ENCODE measurements around the gene CCDC120.

The CCDC120 gene

DNA sequence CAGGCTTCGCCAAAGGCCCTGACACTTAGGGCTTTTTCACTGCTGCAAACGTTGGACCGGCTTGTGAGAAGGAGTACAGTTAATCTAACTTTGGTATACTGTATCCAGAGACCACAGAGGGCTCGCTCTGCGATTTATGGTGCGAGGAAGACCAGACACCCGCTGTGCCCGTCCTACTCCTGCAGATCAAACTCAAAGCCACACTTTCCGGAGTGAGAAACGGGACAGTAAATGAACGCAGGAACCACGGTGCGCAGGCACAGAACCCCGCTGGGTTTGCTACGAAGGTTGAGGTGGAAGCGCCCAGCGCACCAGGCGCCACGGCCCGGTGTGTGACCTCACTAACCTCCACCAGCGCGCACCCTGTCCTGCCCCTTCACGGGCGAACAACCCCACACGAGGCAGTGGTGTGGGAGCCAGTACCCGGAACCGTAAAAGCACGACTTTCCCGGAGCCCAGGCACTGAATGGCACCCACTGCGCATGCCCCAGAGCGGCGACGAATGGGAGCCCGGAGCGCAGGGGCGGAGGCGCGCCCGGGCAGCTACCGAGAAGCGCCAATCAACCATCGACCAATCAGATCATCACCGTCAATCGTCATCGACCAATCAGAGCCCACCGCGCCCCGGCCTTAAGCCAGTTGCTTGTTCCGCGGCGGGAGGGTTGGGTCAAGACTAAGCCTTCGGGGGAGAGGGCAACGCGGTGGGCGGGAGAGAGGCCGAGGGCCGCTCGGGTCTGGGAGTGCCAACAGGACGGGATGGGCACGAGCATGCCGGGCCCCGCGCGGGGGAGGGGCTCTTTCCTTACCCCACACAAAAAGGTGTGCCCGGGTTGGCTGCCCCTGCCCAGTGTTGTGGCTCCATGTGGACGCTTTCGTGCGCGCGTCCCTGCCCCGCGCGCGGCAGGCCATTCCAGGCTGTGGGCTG, 42.2 kb downstream of the CCDC120 start:
- TF ChIP-seq, protein P1, sequence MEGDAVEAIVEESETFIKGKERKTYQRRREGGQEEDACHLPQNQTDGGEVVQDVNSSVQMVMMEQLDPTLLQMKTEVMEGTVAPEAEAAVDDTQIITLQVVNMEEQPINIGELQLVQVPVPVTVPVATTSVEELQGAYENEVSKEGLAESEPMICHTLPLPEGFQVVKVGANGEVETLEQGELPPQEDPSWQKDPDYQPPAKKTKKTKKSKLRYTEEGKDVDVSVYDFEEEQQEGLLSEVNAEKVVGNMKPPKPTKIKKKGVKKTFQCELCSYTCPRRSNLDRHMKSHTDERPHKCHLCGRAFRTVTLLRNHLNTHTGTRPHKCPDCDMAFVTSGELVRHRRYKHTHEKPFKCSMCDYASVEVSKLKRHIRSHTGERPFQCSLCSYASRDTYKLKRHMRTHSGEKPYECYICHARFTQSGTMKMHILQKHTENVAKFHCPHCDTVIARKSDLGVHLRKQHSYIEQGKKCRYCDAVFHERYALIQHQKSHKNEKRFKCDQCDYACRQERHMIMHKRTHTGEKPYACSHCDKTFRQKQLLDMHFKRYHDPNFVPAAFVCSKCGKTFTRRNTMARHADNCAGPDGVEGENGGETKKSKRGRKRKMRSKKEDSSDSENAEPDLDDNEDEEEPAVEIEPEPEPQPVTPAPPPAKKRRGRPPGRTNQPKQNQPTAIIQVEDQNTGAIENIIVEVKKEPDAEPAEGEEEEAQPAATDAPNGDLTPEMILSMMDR (IDR thresholded peaks at IDR 0.05; ENCODE audit: extremely low read depth, insufficient read depth, missing control alignments) = no peak
- in situ Hi-C loops (cut with MboI; ENCODE audit: low pct_unique_long_range_greater_than_20kb, low sequenced_read_pairs, unreplicated experiment) = no loop called here
- peak; percentile 97 for DNase-seq (ENCODE audit: low spot score)

DNA sequence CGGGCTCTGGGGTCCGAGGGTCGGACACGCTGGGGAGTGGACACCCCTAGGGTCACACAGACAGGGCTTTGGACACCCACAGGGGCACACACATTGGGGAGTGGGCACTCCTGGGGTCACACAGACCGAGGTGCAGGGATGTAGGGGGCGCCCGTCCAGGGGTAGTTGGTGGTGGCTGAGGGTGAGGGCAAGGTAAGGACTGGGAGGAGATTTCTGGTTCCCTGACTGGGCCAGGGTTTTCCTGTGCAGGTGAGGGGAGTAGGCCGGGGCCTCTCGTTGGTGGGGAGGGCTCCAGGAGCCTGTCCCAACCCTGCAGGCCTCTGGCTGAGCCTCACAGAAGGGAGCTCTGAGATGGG, 42.8 kb downstream of the CCDC120 start:
- DNase-seq (ENCODE audit: low spot score) = no peak
- in situ Hi-C loops (cut with MboI; ENCODE audit: low pct_unique_long_range_greater_than_20kb, low sequenced_read_pairs, unreplicated experiment) = no loop called here
- TF ChIP-seq, protein P1 (IDR thresholded peaks at IDR 0.05; ENCODE audit: extremely low read depth, insufficient read depth, missing control alignments) = no peak

DNA sequence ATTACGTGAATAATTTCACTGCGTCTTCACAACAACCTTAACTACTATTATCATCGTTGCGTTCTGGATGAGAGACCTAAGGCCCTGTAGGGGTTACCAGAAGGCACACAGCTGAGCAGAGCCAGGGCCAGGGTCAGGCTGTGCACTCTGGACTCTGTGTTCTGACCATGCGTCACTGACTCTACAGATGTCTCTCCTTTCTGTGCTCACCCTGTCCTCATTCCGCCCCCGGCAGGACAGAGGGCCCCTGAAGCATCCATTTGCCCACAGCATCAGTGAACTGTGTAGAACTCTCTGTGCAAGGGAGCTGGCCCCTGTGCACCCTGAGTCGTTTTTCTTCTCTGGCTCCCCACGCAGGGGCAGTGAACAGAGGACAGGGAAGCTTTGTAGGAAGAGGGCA, 43.4 kb downstream of the CCDC120 start:
- TF ChIP-seq, protein P1 (IDR thresholded peaks at IDR 0.05; ENCODE audit: extremely low read depth, insufficient read depth, missing control alignments) = no peak
- in situ Hi-C loops (cut with MboI; ENCODE audit: low pct_unique_long_range_greater_than_20kb, low sequenced_read_pairs, unreplicated experiment) = no loop called here
- DNase-seq (ENCODE audit: low spot score) = no peak

GRCh38 chrX:49103637-49104036, 44.8 kb downstream of the CCDC120 start:
- TF ChIP-seq, protein P1 (IDR thresholded peaks at IDR 0.05; ENCODE audit: extremely low read depth, insufficient read depth, missing control alignments) = no peak
- in situ Hi-C loops (cut with MboI; ENCODE audit: low pct_unique_long_range_greater_than_20kb, low sequenced_read_pairs, unreplicated experiment) = no loop called here
- DNase-seq (ENCODE audit: low spot score) = no peak

- TF ChIP-seq, protein P1 (IDR thresholded peaks at IDR 0.05; ENCODE audit: extremely low read depth, insufficient read depth, missing control alignments) = no peak
- in situ Hi-C loops (cut with MboI; ENCODE audit: low pct_unique_long_range_greater_than_20kb, low sequenced_read_pairs, unreplicated experiment) = no loop called here
- no peak for DNase-seq (ENCODE audit: low spot score)
Observed at GRCh38 chrX:49106296-49106695, 47.5 kb downstream of the CCDC120 start.

DNA sequence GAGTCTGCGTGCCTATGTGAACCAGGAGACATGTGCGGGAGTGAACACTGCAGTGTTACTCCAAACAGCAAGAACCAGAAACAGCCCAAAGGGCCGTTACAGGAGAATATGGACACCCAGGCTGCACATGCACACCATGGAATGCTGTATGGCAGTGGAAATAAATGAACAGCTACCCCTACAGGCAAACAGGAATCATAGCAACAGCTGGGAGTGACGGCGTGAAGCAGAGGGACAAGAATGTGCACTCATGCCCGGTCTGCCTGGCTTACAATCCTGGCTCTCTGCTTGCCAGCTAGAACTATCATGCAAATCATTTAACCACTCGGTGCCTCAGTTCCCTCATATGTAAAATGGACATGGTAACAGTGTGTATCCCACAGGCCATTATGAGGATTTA, 48.1 kb downstream of the CCDC120 start:
- TF ChIP-seq, protein P1 (IDR thresholded peaks at IDR 0.05; ENCODE audit: extremely low read depth, insufficient read depth, missing control alignments) = peak; percentile 18
- in situ Hi-C loops (cut with MboI; ENCODE audit: low pct_unique_long_range_greater_than_20kb, low sequenced_read_pairs, unreplicated experiment) = no loop called here
- DNase-seq (ENCODE audit: low spot score) = no peak
